ENCODE results near the gene STRIP2.
"Not testable (repeated sequence)": the region's sequence is repeated elsewhere in the genome, so short reads cannot be mapped to it uniquely, and the experiment has no call there.

The STRIP2 gene

GRCh38 chr7:129532375-129532774 is 98.1 kb downstream of the STRIP2 start:
- no peak for TF ChIP-seq ZNF274 (IDR thresholded peaks at IDR 0.05; ENCODE audit: low read depth, low read length)

DNA sequence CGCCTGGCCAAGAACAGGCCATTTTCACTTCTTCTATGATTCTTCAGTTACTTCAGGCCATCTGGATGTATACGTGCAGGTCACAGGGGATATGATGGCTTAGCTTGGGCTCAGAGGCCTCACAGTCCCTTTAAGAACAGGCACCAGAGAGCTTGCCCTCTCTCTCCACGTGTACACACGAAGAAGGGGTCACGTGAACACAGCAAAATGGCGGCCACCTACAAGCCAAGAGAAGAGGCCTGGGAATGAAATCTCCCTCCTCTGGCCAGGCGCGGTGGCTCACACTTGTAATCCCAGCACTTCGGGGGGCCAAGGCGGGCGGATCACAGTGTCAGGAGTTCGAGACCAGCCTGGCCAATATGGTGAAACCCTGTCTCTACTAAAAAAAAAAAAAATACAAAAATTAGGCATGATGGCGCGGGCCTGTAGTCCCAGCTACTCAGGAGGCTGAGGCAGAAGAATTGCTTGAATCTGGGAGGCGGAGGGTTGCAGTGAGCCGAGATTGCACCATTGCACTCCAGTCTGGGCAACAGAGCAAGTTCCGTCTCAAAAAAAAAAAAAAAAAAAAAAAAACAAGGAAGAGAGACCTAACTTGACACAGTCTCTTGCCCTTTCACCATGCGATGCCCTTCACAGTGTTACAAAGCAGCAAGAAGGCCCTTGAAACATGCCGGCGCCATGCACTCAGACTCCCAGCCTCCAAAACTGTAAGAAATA is 100.5 kb downstream of the STRIP2 start:
- H3K4me3 ChIP-seq (ENCODE audit: low read length) = not testable (repeated sequence)

More at GRCh38 chr7:129532375-129532774, 98.1 kb downstream of the STRIP2 start:
- no peak overlapping the region for H3K4me3 ChIP-seq (ENCODE audit: low read length)

DNA sequence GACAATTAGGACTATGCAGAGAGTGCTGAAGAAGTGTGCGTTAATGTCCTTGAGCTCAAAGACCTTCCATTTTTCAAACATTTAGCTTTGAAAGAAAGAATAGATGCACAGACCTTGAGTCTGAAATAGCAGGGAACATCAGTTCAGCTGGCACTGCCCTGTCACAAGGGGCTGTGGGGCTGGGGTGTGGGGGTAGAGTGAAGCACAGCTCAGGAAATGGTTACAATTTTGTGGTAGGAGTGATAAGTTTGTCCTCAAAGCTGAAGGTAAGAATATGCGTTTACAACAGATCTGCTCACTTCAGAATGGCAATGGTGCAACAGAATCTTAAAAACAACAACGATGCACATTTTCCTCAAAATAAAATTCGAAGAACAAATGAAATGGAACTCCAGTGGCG is 101.7 kb downstream of the STRIP2 start:
- no peak for TF ChIP-seq ZNF274 (IDR thresholded peaks at IDR 0.05; ENCODE audit: low read depth, low read length)
- H3K4me3 ChIP-seq (ENCODE audit: low read length) = no peak overlapping the region

DNA sequence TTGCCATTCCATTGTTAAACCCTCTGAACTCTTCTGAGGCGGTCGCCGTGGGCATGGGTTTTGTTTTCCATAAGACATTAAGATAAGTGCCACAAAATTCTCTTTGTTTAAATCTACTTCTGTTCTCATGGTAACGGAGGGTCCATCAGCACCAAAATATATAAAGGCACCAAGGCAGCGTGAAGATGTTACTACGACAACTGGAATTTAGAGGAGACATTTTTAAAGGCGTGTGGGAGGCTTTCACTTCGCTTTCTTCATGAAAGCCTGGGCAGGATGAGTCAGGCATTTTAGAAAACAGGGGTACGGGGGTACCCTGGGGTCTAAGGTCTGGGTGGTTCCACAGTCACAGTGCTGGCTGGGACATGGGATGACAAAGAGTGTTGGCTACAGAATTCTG is 102.1 kb downstream of the STRIP2 start:
- TF ChIP-seq ZNF274 (IDR thresholded peaks at IDR 0.05; ENCODE audit: low read depth, low read length) = no peak
- no peak overlapping the region for H3K4me3 ChIP-seq (ENCODE audit: low read length)
